K562 (cell line): Measurements from ENCODE around the gene TMEM247. TPM values are rescaled to one million over a fixed set of nuclear protein-coding genes. Genes with fewer than 3 reads are reported as not detected.
"Not testable (repeated sequence)": the region's sequence is repeated elsewhere in the genome, so short reads cannot be mapped to it uniquely, and the experiment has no call there.

Experiments
- ATAC-seq: fragments of 200-7000 bp; cut with Tn5 transposase; 3 replicates; pipeline ENCODE4 v1.9.1; 2020; ENCODE audit warnings: moderate library complexity
- BruUV-seq: library from RNA; stranded (reverse); fragments of 400-500 nt; replicated peaks from 2 replicates; lab custom pipeline; 2021; lab: Mats Ljungman, UMichigan
- CTCF ChIA-PET: fragments of 300-600 bp; formaldehyde crosslinking; extraction: SDS; loops from one replicate; lab custom pipeline; 2021; ENCODE audit warnings: low intra/inter-chr PET ratio; lab: Yijun Ruan, JAX
- POLR2A ChIA-PET: fragments of 300-600, 350-650 bp; sonication (Branson Sonifier 250); formaldehyde crosslinking; extraction: SDS; loops from one replicate; lab custom pipeline; 2021; ENCODE audit warnings: antibody characterized with exemption, inconsistent platforms; lab: Yijun Ruan, JAX
- DNase-seq, 4 experiments: peaks; one replicate each; pipeline versions ENCODE4 v3.0.0 to v3.0.0-alpha.2; 2011 to 2018; ENCODE audit warnings: low spot score in 3 of 4, mixed read lengths in 3 of 4; ENCODE audit errors: extremely low read depth in 1 of 4
- FAIRE-seq: peaks from 2 replicates; lab custom pipeline; 2011; peaks lifted over from hg19 to GRCh38; lab: Jason Lieb, UNC
- H2AFZ ChIP-seq: 2 replicates; pipeline ENCODE4 v1.6.0; 2011; ENCODE audit warnings: low read depth, low read length, control low read depth, inconsistent platforms
- H3K27ac ChIP-seq: fragments of 200-600 bp; 3 replicates; pipeline ENCODE4 v1.8.0; 2011; ENCODE audit warnings: low read depth, mild to moderate bottlenecking, control low read depth, inconsistent platforms, low read length, moderate library complexity, mixed read lengths; ENCODE audit errors: extremely low read depth
- H3K27me3 ChIP-seq, 2 experiments: fragments of 300-600 bp in 1 of 2; 2 replicates in 1 of 2; 3 replicates in 1 of 2; pipeline versions ENCODE4 v1.6.0 to v1.8.0; 2011; ENCODE audit warnings: inconsistent platforms in 2 of 2, low read length in 2 of 2, mild to moderate bottlenecking in 1 of 2, mixed read lengths in 1 of 2, moderate library complexity in 1 of 2; ENCODE audit not compliant: control insufficient read depth in 2 of 2, insufficient read depth in 2 of 2
- H3K36me3 ChIP-seq: fragments of 300-600 bp; 3 replicates; pipeline ENCODE4 v1.8.0; 2011; ENCODE audit warnings: mild to moderate bottlenecking, low read length, inconsistent platforms; ENCODE audit not compliant: control insufficient read depth, insufficient read depth
- H3K4me1 ChIP-seq, 2 experiments: fragments of 200-600 bp in 1 of 2; replicated peaks in 1 of 2; 2 replicates in 1 of 2; 3 replicates in 1 of 2; pipeline versions ENCODE4 v1.5.1 to v1.8.0; 2011; ENCODE audit warnings: inconsistent platforms in 2 of 2, low read length in 2 of 2, mild to moderate bottlenecking in 1 of 2, mixed read lengths in 1 of 2, moderate library complexity in 1 of 2; ENCODE audit not compliant: control insufficient read depth in 2 of 2, insufficient read depth in 2 of 2
- H3K4me2 ChIP-seq: 2 replicates; pipeline ENCODE4 v1.6.1; 2011; ENCODE audit warnings: low read length, control low read depth, inconsistent platforms, mixed read lengths; ENCODE audit not compliant: insufficient read depth
- H3K4me3 ChIP-seq: fragments of 200-600 bp; sonication (generic), shearing (Covaris generic); 2 replicates; pipeline ENCODE4 v1.5.1; 2016; ENCODE audit warnings: control low read depth, inconsistent platforms
- H3K79me2 ChIP-seq: fragments of 200-600 bp; 3 replicates; pipeline ENCODE4 v1.8.0; 2011; ENCODE audit warnings: low read length, inconsistent platforms; ENCODE audit not compliant: control insufficient read depth, insufficient read depth
- H3K9ac ChIP-seq, 2 experiments: 2 replicates each; pipeline versions ENCODE4 v1.6.0 to v1.6.1; 2011; ENCODE audit warnings: low read depth in 2 of 2, low read length in 2 of 2, control low read depth in 1 of 2, inconsistent platforms in 1 of 2, mild to moderate bottlenecking in 1 of 2, mixed read lengths in 1 of 2; ENCODE audit not compliant: insufficient read depth in 1 of 2
- H3K9me1 ChIP-seq: one replicate; pipeline ENCODE4 v1.6.0; 2011; ENCODE audit warnings: inconsistent platforms, mild to moderate bottlenecking, low read length, moderate library complexity; ENCODE audit not compliant: control insufficient read depth, insufficient read depth
- H3K9me3 ChIP-seq: replicated peaks from 2 replicates; pipeline ENCODE4 v1.5.1; 2011; ENCODE audit warnings: low read depth, low read length, inconsistent platforms; ENCODE audit not compliant: control insufficient read depth, insufficient read depth
- H4K20me1 ChIP-seq: replicated peaks from 2 replicates; pipeline ENCODE4 v1.6.1; 2011; ENCODE audit warnings: low read length, inconsistent platforms, mixed read lengths; ENCODE audit not compliant: control insufficient read depth, insufficient read depth
- BHLHE40 ChIP-seq: IDR thresholded peaks from 2 replicates; pipeline ENCODE4 v1.6.1; 2011; ENCODE audit warnings: low read length, improper control_type of control experiment
- TAF1 ChIP-seq: IDR thresholded peaks from 2 replicates; pipeline ENCODE4 v1.6.1; 2011; ENCODE audit warnings: mild to moderate bottlenecking, low read length, moderate library complexity; ENCODE audit not compliant: insufficient read depth, control insufficient read depth, severe bottlenecking; ENCODE audit errors: extremely low read depth
- TCF3 ChIP-seq: sonication (generic); formaldehyde crosslinking; IDR thresholded peaks from 2 replicates; pipeline ENCODE4 v1.4.0; 2020; ENCODE audit warnings: mild to moderate bottlenecking, missing genetic modification reagents
- ZNF146 ChIP-seq: IDR thresholded peaks from one replicate; pipeline ENCODE4 v1.6.1; 2018; ENCODE audit warnings: missing compliant biosample characterization; ENCODE audit not compliant: unreplicated experiment
- ZNF175 ChIP-seq: fragments of 200-800 bp; sonication (Bioruptor generic); IDR thresholded peaks from 2 replicates; pipeline ENCODE4 v1.6.1; 2016; ENCODE audit warnings: low read depth, mild to moderate bottlenecking, missing genetic modification characterization, missing compliant biosample characterization
- WGBS: fragments of 100-300 bp; shearing (Covaris generic); methylation state at CpG from one replicate; pipeline ENCODE4 v1.1.6; 2016; ENCODE audit warnings: low coverage, mixed read lengths; ENCODE audit not compliant: insufficient coverage; ENCODE audit errors: missing lambda C conversion rate; 5-methylcytosine and 5-hydroxymethylcytosine counted together
- in situ Hi-C: fragments of 300-500 bp; cut with MboI; formaldehyde crosslinking; loops from 4 replicates; pipeline ENCODE4 v1.15.0; 2018; ENCODE audit warnings: inconsistent platforms, mixed read lengths
- intact Hi-C: fragments of 100-400 bp; cut with micrococcal nuclease; formaldehyde crosslinking; loops from 2 replicates; pipeline ENCODE4 v1.14.2; 2022
- polyA plus RNA-seq, 8 experiments: library from polyadenylated mRNA; depleted of rRNA in 4 of 8; stranded (reverse) in 5 of 8; unstranded in 3 of 8; fragments of >200 nt; fragmentation: Nextera tagmentation in 2 of 8; fragmentation: Illumina TruSeq in 1 of 8; extraction: Ambion mirVana in 2 of 8; extraction: Trizol in 1 of 8; gene quantifications; 2 replicates each; pipeline versions ENCODE4 v1.2.1 to v1.2.3, GENCODE V29; 2011 to 2014; ENCODE audit warnings: inconsistent platforms in 1 of 8, missing spikeins in 1 of 8
- total RNA-seq, 7 experiments: library from RNA; depleted of rRNA in 6 of 7; stranded (reverse); fragments of >200 nt in 6 of 7; fragmentation: Illumina TruSeq in 2 of 7; extraction: Trizol in 2 of 7; gene quantifications; 2 replicates each; pipeline versions ENCODE4 v1.2.1 to v1.2.3, GENCODE V29; 2011 to 2021; ENCODE audit warnings: low replicate concordance in 1 of 7

The TMEM247 gene
- total and polyA plus RNA-seq, 9 of the 15 experiments (the other 6 are each of a cell fraction or from before 2014, with no cell fraction given): 0.24 to 4.7 (median 3.1) TPM

DNA sequence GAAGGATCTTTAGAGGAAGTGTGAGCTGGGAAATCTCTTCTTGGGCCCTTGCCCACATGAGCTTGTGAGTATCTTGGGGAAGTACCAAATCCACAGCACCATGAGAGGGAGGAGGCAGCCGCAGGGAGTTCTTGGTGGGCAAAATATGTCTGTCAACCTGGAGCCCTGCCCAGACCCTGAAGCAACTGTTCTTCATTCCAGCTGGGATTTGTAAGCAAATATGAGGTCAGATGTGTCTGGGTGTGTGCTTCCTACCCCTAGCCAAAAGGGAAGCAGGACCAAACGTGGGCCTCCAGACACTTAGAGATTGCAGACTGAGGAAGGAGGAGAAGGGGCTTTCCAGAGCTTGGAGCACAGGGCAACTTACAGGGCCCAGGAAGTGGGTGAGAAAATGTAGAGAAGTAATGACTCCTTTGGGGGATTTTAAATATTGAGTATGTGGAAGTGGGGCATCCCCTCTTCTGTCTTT lies 41.9 kb downstream of the TMEM247 start:
- no peaks in the 10 kb centered on the region for H3K9me3 ChIP-seq
- CTCF ChIA-PET: no interaction called here
- ATAC-seq (no peak), FAIRE-seq (no peak), DNase-seq (no peak)
- H3K9ac ChIP-seq: no peak overlapping the region
- H2AFZ ChIP-seq: no peak overlapping the region
- no peaks in the 10 kb centered on the region; a peak in 1 of 5 replicates for H3K27me3 ChIP-seq
- WGBS: 20% methylated on average over 2 of the region's 2 CpGs
- POLR2A ChIA-PET: interaction anchor here (0.8 to 1.6 kb wide), 3 partner anchors 10 to 14 kb away, joined by 3 to 6 read pairs (median 3); no protein-coding TSS in a partner anchor
- no peaks in the 10 kb centered on the region for H3K4me1 ChIP-seq
- no peak for TF ChIP-seq TAF1
- TF ChIP-seq ZNF175: no peak
- no peak for TF ChIP-seq BHLHE40
- TF ChIP-seq TCF3 (CRISPR knock-in tag): no peak
- TF ChIP-seq, all 486 proteins: peak for 0
- in situ Hi-C loops: no loop called here
- intact Hi-C loops: no loop called here
- no peaks in the 10 kb centered on the region for H3K79me2 ChIP-seq
- no peak overlapping the region for H3K27ac ChIP-seq
- H3K9me1 ChIP-seq: no peaks in the 10 kb centered on the region
- no peaks in the 10 kb centered on the region for H3K36me3 ChIP-seq
- no peak overlapping the region for H3K4me3 ChIP-seq
- H3K4me2 ChIP-seq: no peak overlapping the region
- BruUV-seq: no TSS peak
- H4K20me1 ChIP-seq: no peaks in the 10 kb centered on the region

DNA sequence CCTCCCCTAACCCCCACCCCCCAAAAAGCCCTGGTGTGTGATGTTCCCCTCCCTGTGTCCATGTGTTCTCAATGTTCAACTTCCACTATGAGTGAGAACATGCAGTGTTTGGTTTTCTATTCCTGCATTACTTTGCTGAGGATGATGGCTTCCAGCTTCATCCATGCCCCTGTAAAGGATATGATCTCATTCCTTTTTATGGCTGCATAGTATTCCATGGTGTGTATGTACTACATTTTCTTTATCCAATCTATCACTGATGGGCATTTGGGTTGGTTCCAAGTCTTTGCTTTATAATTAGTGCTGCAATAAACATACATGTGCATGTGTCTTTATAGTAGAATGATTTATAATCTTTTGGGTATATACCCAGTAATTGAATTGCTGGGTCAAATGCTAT lies 43.0 kb downstream of the TMEM247 start:
- H3K4me1 ChIP-seq, BruUV-seq, intact Hi-C loops, H3K9me3 ChIP-seq, ATAC-seq, H3K27ac ChIP-seq, H2AFZ ChIP-seq, H3K4me3 ChIP-seq, POLR2A ChIA-PET, CTCF ChIA-PET, FAIRE-seq, H3K27me3 ChIP-seq, H3K9me1 ChIP-seq, H3K9ac ChIP-seq, DNase-seq, in situ Hi-C loops, H4K20me1 ChIP-seq, H3K36me3 ChIP-seq, H3K79me2 ChIP-seq, H3K4me2 ChIP-seq: not testable (repeated sequence)
- TF ChIP-seq ZNF146 (CRISPR knock-in tag): peak; percentile 78
